ENCODE results near the gene NEK11.

NEK11 gene

DNA sequence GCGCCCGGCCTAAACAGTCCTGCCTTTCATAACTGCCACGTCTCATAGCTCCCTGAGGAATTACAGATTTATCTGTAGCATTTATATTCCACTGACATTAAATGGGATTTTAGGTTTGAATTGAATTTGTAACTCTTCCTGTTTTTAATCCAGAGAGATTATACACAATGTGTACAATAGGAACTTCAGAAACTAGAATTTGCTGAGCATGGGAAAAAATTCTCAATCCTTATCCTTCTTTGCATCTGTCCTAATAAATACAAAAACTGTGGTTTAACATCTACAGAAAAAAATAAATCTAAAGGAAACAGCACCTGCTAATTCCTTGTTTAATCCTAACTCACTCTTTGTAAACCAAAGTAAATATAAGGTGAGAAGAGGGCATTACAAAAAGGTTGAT lies 2.2 kb downstream of the NEK11 start:
- Histone ChIP-seq H3K9me3 (ENCODE audit: insufficient read depth, low read depth, low read length) (no peaks in the 10 kb centered on the region), H3K79me1 (ENCODE audit: low read length) (peaks cover 14% of the 10 kb centered on the region), H3K4me1 (ENCODE audit: control insufficient read depth in 1 of 2, insufficient read depth in 2 of 2, low read length in 2 of 2) (peaks cover 4 to 10% of the 10 kb centered on the region in 2 experiments), H4K91ac (ENCODE audit: low read depth, low read length) (no peak overlapping the region), H3K27me3 (ENCODE audit: insufficient read depth, low read length) (no peaks in the 10 kb centered on the region), H2BK5ac (ENCODE audit: low read depth, low read length, poor library complexity) (no peak overlapping the region), H3K4me2 (ENCODE audit: low read length) (no peak overlapping the region), H4K8ac (ENCODE audit: low read depth, low read length) (no peak overlapping the region), H3K14ac (ENCODE audit: low read length) (no peak overlapping the region), H3K4ac (ENCODE audit: low read depth, low read length) (no peak overlapping the region), H4K12ac (ENCODE audit: low read depth, low read length) (no peak overlapping the region), H2BK12ac (ENCODE audit: low read length) (no peak overlapping the region), H2BK120ac (ENCODE audit: insufficient read depth, low read length, poor library complexity) (no peak overlapping the region), H3K36me3 (ENCODE audit: control insufficient read depth in 1 of 2, insufficient read depth in 2 of 2, low read length in 2 of 2) (peaks cover 0 to 2% of the 10 kb centered on the region in 2 experiments), H3K27ac (ENCODE audit: low read depth, low read length) (no peak overlapping the region), H2AFZ (ENCODE audit: insufficient read depth, low read length, poor library complexity) (no peak overlapping the region), H3K4me3 (ENCODE audit: low read depth, low read length) (no peak overlapping the region), H3K18ac (ENCODE audit: low read length) (no peak overlapping the region), H3K79me2 (ENCODE audit: control insufficient read depth, insufficient read depth, low read length, poor library complexity) (peaks cover 5% of the 10 kb centered on the region), H2AK5ac (ENCODE audit: low read length) (no peak overlapping the region), H3K9ac (ENCODE audit: low read length) (no peak overlapping the region), H3K23ac (ENCODE audit: low read length) (no peak overlapping the region)
- no CpG with 5 or more reads among the region's 3 CpGs for WGBS (ENCODE audit: extremely low coverage, insufficient coverage, insufficient read length)
- DNase-seq: no peak

DNA sequence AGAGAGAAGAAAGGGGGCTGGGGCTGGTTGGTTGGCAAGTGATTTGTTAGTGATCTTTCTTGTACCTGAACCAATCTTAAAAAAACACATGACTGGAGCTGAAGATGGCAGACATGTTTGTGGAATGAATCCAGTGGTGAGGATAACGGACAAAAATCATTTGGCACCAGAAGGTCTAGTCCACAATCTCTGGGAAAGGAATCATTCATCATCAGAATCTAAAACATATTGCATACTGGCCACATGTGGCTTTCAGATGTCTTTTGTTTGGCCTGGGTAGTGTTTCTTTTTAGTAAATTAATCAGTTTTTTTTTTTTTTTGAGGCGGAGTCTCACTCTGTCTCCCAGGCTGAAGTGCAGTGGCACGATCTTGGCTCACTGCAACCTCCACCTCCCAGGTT lies 5.0 kb downstream of the NEK11 start:
- H3K23ac ChIP-seq (ENCODE audit: low read length): no peak overlapping the region
- no peak overlapping the region for H3K4me2 ChIP-seq (ENCODE audit: low read length)
- no peak overlapping the region for H3K27ac ChIP-seq (ENCODE audit: low read depth, low read length)
- no peak overlapping the region for H2AK5ac ChIP-seq (ENCODE audit: low read length)
- H2BK12ac ChIP-seq (ENCODE audit: low read length): no peak overlapping the region
- no peak overlapping the region for H2BK120ac ChIP-seq (ENCODE audit: insufficient read depth, low read length, poor library complexity)
- H3K18ac ChIP-seq (ENCODE audit: low read length): no peak overlapping the region
- no peaks in the 10 kb centered on the region for H3K36me3 ChIP-seq (ENCODE audit: control insufficient read depth in 1 of 2, insufficient read depth in 2 of 2, low read length in 2 of 2)
- H4K91ac ChIP-seq (ENCODE audit: low read depth, low read length): no peak overlapping the region
- no CpG with 5 or more reads among the region's 3 CpGs for WGBS (ENCODE audit: extremely low coverage, insufficient coverage, insufficient read length)
- H3K27me3 ChIP-seq (ENCODE audit: insufficient read depth, low read length): no peaks in the 10 kb centered on the region
- H4K12ac ChIP-seq (ENCODE audit: low read depth, low read length): no peak overlapping the region
- peaks cover 2% of the 10 kb centered on the region for H3K79me2 ChIP-seq (ENCODE audit: control insufficient read depth, insufficient read depth, low read length, poor library complexity)
- no peak overlapping the region for H3K4me3 ChIP-seq (ENCODE audit: low read depth, low read length)
- peaks cover 10% of the 10 kb centered on the region for H3K79me1 ChIP-seq (ENCODE audit: low read length)
- no peak overlapping the region for H3K4ac ChIP-seq (ENCODE audit: low read depth, low read length)
- no peak overlapping the region for H3K9ac ChIP-seq (ENCODE audit: low read length)
- no peak overlapping the region for H2AFZ ChIP-seq (ENCODE audit: insufficient read depth, low read length, poor library complexity)
- H3K14ac ChIP-seq (ENCODE audit: low read length): no peak overlapping the region
- no peak overlapping the region for H4K8ac ChIP-seq (ENCODE audit: low read depth, low read length)
- H3K4me1 ChIP-seq (ENCODE audit: control insufficient read depth in 1 of 2, insufficient read depth in 2 of 2, low read length in 2 of 2): peaks cover 4 to 10% of the 10 kb centered on the region in 2 experiments
- H3K9me3 ChIP-seq (ENCODE audit: insufficient read depth, low read depth, low read length): no peaks in the 10 kb centered on the region
- H2BK5ac ChIP-seq (ENCODE audit: low read depth, low read length, poor library complexity): no peak overlapping the region
- no peak for DNase-seq

DNA sequence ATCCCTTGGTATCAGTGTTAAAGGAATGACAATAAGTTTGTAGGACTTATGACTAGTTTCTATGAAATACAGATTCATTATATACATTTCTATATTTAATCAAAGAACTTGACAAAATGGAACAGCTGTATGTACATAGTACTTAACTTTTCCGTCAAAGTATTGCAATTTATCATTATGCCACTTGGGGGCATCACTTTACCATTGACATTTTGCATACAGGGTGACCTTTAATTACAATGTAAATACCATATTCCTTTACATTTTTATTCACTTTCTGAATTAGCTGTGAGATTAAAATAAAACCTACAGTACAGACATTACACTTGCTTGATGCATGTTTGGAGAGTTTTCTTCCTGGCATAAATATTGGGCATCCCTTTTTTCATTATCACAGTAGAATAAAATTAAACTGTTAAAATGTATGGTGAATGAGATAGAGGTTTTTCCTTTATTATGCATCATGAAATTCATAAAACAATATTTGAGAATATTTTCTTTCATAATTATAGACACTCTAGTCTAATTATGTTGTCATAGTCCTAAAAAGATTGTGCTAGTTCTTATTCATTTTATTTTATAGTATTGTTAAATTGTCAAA lies 6.9 kb downstream of the NEK11 start:
- H2AFZ ChIP-seq (ENCODE audit: insufficient read depth, low read length, poor library complexity): no peak overlapping the region
- H2BK12ac ChIP-seq (ENCODE audit: low read length): no peak overlapping the region
- H3K4ac ChIP-seq (ENCODE audit: low read depth, low read length): no peak overlapping the region
- peak; percentile 18 to 87 for DNase-seq
- no CpG with 5 or more reads among the region's 1 CpG for WGBS (ENCODE audit: extremely low coverage, insufficient coverage, insufficient read length)
- no peak overlapping the region for H3K14ac ChIP-seq (ENCODE audit: low read length)
- H3K9me3 ChIP-seq (ENCODE audit: insufficient read depth, low read depth, low read length): no peaks in the 10 kb centered on the region
- H3K4me1 ChIP-seq (ENCODE audit: control insufficient read depth in 1 of 2, insufficient read depth in 2 of 2, low read length in 2 of 2): peaks cover 4% of the 10 kb centered on the region in 2 experiments
- no peak overlapping the region for H4K12ac ChIP-seq (ENCODE audit: low read depth, low read length)
- no peak overlapping the region for H3K18ac ChIP-seq (ENCODE audit: low read length)
- no peak overlapping the region for H4K8ac ChIP-seq (ENCODE audit: low read depth, low read length)
- no peak overlapping the region for H3K23ac ChIP-seq (ENCODE audit: low read length)
- no peak overlapping the region for H2BK5ac ChIP-seq (ENCODE audit: low read depth, low read length, poor library complexity)
- H3K27ac ChIP-seq (ENCODE audit: low read depth, low read length): no peak overlapping the region
- no peak overlapping the region for H3K9ac ChIP-seq (ENCODE audit: low read length)
- H3K36me3 ChIP-seq (ENCODE audit: control insufficient read depth in 1 of 2, insufficient read depth in 2 of 2, low read length in 2 of 2): no peaks in the 10 kb centered on the region
- no peaks in the 10 kb centered on the region for H3K27me3 ChIP-seq (ENCODE audit: insufficient read depth, low read length)
- H3K79me2 ChIP-seq (ENCODE audit: control insufficient read depth, insufficient read depth, low read length, poor library complexity): no peaks in the 10 kb centered on the region
- H4K91ac ChIP-seq (ENCODE audit: low read depth, low read length): no peak overlapping the region
- no peak overlapping the region for H3K4me2 ChIP-seq (ENCODE audit: low read length)
- H3K4me3 ChIP-seq (ENCODE audit: low read depth, low read length): no peak overlapping the region
- no peak overlapping the region for H2BK120ac ChIP-seq (ENCODE audit: insufficient read depth, low read length, poor library complexity)
- H3K79me1 ChIP-seq (ENCODE audit: low read length): peaks cover 4% of the 10 kb centered on the region
- no peak overlapping the region for H2AK5ac ChIP-seq (ENCODE audit: low read length)

DNA sequence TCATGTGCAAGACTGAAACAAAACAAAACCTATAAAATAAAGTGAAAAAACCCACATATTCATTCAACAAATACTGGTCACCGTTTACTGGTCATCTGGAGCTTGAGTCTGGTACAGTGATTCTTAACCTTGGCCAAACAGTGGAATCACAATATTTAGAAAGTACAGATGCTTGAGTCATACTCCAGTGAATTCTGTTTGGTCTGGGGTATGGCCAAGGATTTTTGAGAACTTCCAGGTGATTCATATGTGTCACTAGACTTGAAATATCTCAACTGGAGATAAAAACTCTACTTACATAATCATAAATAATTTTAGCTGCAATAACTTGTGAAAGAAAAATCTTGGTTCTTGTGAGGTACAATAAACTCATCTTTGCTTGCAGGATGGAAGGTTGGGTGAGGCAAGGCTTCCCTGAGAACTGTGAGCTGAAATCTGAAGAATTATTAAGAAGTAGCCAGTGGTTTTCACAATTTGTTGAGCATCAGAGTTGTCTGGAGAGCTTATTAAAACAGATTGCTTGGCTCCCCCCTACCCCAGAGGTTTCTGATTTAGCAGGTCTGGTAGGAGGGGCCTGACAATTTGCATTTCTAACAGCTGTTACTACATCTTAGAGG lies 9.6 kb downstream of the NEK11 start:
- Histone ChIP-seq H3K27ac (ENCODE audit: low read depth, low read length) (no peak overlapping the region), H3K23ac (ENCODE audit: low read length) (no peak overlapping the region), H4K8ac (ENCODE audit: low read depth, low read length) (no peak overlapping the region), H3K36me3 (ENCODE audit: control insufficient read depth in 1 of 2, insufficient read depth in 2 of 2, low read length in 2 of 2) (no peaks in the 10 kb centered on the region), H2BK5ac (ENCODE audit: low read depth, low read length, poor library complexity) (no peak overlapping the region), H3K14ac (ENCODE audit: low read length) (no peak overlapping the region), H3K18ac (ENCODE audit: low read length) (no peak overlapping the region), H2AK5ac (ENCODE audit: low read length) (no peak overlapping the region), H2BK12ac (ENCODE audit: low read length) (no peak overlapping the region), H3K4me2 (ENCODE audit: low read length) (no peak overlapping the region), H3K4me1 (ENCODE audit: control insufficient read depth in 1 of 2, insufficient read depth in 2 of 2, low read length in 2 of 2) (no peaks in the 10 kb centered on the region), H2BK120ac (ENCODE audit: insufficient read depth, low read length, poor library complexity) (no peak overlapping the region), H4K91ac (ENCODE audit: low read depth, low read length) (no peak overlapping the region), H3K4ac (ENCODE audit: low read depth, low read length) (no peak overlapping the region), H3K9me3 (ENCODE audit: insufficient read depth, low read depth, low read length) (no peaks in the 10 kb centered on the region), H3K79me2 (ENCODE audit: control insufficient read depth, insufficient read depth, low read length, poor library complexity) (no peaks in the 10 kb centered on the region), H2AFZ (ENCODE audit: insufficient read depth, low read length, poor library complexity) (no peak overlapping the region), H3K4me3 (ENCODE audit: low read depth, low read length) (no peak overlapping the region), H3K27me3 (ENCODE audit: insufficient read depth, low read length) (no peaks in the 10 kb centered on the region), H3K9ac (ENCODE audit: low read length) (no peak overlapping the region), H3K79me1 (ENCODE audit: low read length) (no peaks in the 10 kb centered on the region), H4K12ac (ENCODE audit: low read depth, low read length) (no peak overlapping the region)
- no CpG with 5 or more reads among the region's 1 CpG for WGBS (ENCODE audit: extremely low coverage, insufficient coverage, insufficient read length)
- DNase-seq: peak; percentile 6 to 27
